Hepatocyte (in vitro differentiated cells): Measurements from ENCODE around the gene THUMPD2.

Experiments used
- CTCF ChIP-seq: fragments of 200-600 bp; sonication (generic); IDR thresholded peaks from 2 replicates; pipeline ENCODE4 v1.5.1; 2016; ENCODE audit warnings: antibody characterized with exemption, mild to moderate bottlenecking; ENCODE audit not compliant: poor library complexity
- EZH2 ChIP-seq: fragments of 200-600 bp; sonication (generic); IDR thresholded peaks from 2 replicates; pipeline ENCODE4 v1.6.1; 2016; ENCODE audit warnings: antibody characterized with exemption, mild to moderate bottlenecking, borderline replicate concordance
- EZH2phosphoT487 ChIP-seq: fragments of 200-600 bp; sonication (generic); IDR thresholded peaks from one replicate; pipeline ENCODE4 v1.6.1; 2018; ENCODE audit warnings: antibody characterized with exemption, mild to moderate bottlenecking, low read depth, moderate library complexity; ENCODE audit not compliant: unreplicated experiment, severe bottlenecking

GRCh38 chr2:39719317-39719716 is 59.7 kb downstream of the THUMPD2 start:
- TF ChIP-seq CTCF: no peak
- TF ChIP-seq EZH2: no peak
- TF ChIP-seq EZH2phosphoT487: no peak
